Astrocyte of the cerebellum (primary cell): ENCODE results near the gene MAP3K14.
A peak's percentile ranks its signal among the peaks of the same experiment; 100 is the strongest.

Source experiments
- DNase-seq: peaks from one replicate; pipeline ENCODE4 v3.0.0-alpha.2; 2011; ENCODE audit warnings: low read depth
- H3K4me3 ChIP-seq: 2 replicates; pipeline ENCODE4 v1.5.1; 2011; ENCODE audit warnings: mild to moderate bottlenecking, low read depth, low read length, moderate library complexity
- CTCF ChIP-seq: IDR thresholded peaks from 2 replicates; pipeline ENCODE4 v1.5.1; 2012; ENCODE audit warnings: low read length, low read depth, moderate library complexity, mild to moderate bottlenecking; ENCODE audit errors: missing control alignments
- in situ Hi-C: cut with HindIII; loops from 2 replicates; pipeline ENCODE4 v1.10.0; 2017; ENCODE audit warnings: low sequenced_read_pairs

Gene MAP3K14

GRCh38 chr17:45313421-45313771 lies 3.4 kb downstream of the MAP3K14 start:
- peak overlapping the region; percentile 96 for H3K4me3 ChIP-seq
- no peak for TF ChIP-seq CTCF
- in situ Hi-C loops: loop anchor here (5.0 kb wide), 1 partner anchor 54 kb away; no protein-coding TSS in a partner anchor
- DNase-seq: no peak

GRCh38 chr17:45312477-45313420 lies 4.1 kb downstream of the MAP3K14 start:
- TF ChIP-seq CTCF: no peak
- no peak for DNase-seq
- in situ Hi-C loops: loop anchor here (5.0 kb wide), 1 partner anchor 55 kb away; no protein-coding TSS in a partner anchor
- peak overlapping the region; percentile 96 for H3K4me3 ChIP-seq

GRCh38 chr17:45311760-45312476 lies 4.9 kb downstream of the MAP3K14 start:
- DNase-seq: no peak
- TF ChIP-seq CTCF: no peak
- H3K4me3 ChIP-seq: peak overlapping the region; percentile 96
- in situ Hi-C loops: loop anchor here (5.0 kb wide), 1 partner anchor 55 kb away; no protein-coding TSS in a partner anchor

GRCh38 chr17:45311401-45311759 lies 5.4 kb downstream of the MAP3K14 start:
- TF ChIP-seq CTCF: no peak
- in situ Hi-C loops: loop anchor here (5.0 kb wide), 1 partner anchor 56 kb away; no protein-coding TSS in a partner anchor
- peak overlapping the region; percentile 96 for H3K4me3 ChIP-seq
- no peak for DNase-seq

GRCh38 chr17:45310380-45311324 lies 6.2 kb downstream of the MAP3K14 start:
- no peak overlapping the region for H3K4me3 ChIP-seq
- in situ Hi-C loops: loop anchor here (5.0 kb wide), 1 partner anchor 57 kb away; no protein-coding TSS in a partner anchor
- DNase-seq: no peak
- no peak for TF ChIP-seq CTCF
